ENCODE results near the gene EHBP1.

- TF ChIP-seq CTCF (IDR thresholded peaks at IDR 0.05; ENCODE audit: low read depth, low read length, poor library complexity, severe bottlenecking) = no peak
- no peak for TF ChIP-seq EZH2phosphoT487 (IDR thresholded peaks at IDR 0.05; ENCODE audit: borderline replicate concordance, low read length)
Measured at GRCh38 chr2:62931536-62931935, 226.0 kb downstream of the EHBP1 start.
